ENCODE data around the gene SLC13A5. TPM values are rescaled to one million over a fixed set of nuclear protein-coding genes. Genes with fewer than 3 reads are reported as not detected.

The SLC13A5 gene
- total and polyA plus RNA-seq, 4 experiments from 2014 or later: not detected

DNA sequence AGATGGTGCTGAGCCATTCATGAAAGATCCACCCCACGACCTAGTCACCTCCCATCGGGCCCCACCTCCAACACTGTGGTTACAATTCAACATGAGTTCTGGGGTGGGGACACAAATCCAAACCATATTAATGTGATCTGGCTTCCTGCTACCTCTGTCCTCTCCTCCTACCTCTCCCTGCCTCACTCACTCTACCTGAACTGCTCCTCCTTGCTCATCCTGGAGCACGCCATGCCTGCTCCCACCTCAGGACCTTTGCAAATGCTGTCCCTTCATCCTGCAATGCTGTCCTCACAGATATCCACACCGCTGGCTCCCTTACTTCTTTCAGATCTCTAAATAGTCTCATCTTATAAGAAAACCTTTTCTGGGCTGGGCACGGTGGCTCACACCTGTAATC is 10.8 kb upstream of the SLC13A5 start:
- Mint-ChIP-seq H3K4me1 (no peaks in the 10 kb centered on the region), H3K27me3 (peaks cover 39 to 42% of the 10 kb centered on the region in 2 donors), H3K9me3 (peaks cover 0 to 2% (median 0%) of the 10 kb centered on the region in 8 donors), H3K27ac (peak overlapping the region in 1 of 7 donors; percentile 59), H3K4me3 (no peak overlapping the region), H3K36me3 (no peaks in the 10 kb centered on the region)
- Histone ChIP-seq H3K9me3 (ENCODE audit: control insufficient read depth in 1 of 2, low read length in 2 of 2) (no peaks in the 10 kb centered on the region), H3K36me3 (ENCODE audit: insufficient read depth, low read length) (no peaks in the 10 kb centered on the region), H3K27ac (ENCODE audit: low read depth, low read length) (no peak overlapping the region), H3K27me3 (ENCODE audit: insufficient read depth, low read length) (peaks cover 5% of the 10 kb centered on the region), H3K4me1 (ENCODE audit: insufficient read depth, low read length) (no peaks in the 10 kb centered on the region), H3K4me3 (ENCODE audit: low read length in 2 of 2) (no peak overlapping the region)
- no peak for DNase-seq
- ChIA-PET CTCF (ENCODE audit: partially characterized antibody) (no interaction called here), POLR2A (ENCODE audit: partially characterized antibody) (interaction anchor here (0.7 kb wide), 1 partner anchor 34 kb away, joined by 3 read pairs; no protein-coding TSS in a partner anchor)
- intact Hi-C loops (cut with micrococcal nuclease): no loop called here

DNA sequence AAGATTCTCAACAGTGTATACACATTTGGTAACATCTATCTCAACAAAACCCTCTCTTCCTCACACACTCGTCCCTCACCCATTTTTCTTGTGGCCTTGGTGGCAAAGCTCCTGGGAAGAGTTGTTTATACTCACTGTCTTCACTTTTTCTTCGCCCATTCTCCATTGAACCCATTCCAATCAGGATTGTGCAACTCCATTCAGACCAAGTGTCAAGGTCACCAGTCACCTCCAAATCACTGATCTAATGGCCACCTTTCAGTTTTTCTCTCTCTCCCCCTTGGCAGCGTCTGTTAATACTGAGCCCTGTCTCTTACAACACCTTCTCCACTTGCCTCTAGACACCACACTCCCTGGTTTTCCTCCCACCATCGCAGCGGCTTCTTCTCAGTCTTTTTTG is 8.6 kb upstream of the SLC13A5 start:
- H3K27me3 ChIP-seq (ENCODE audit: insufficient read depth, low read length): peaks cover 5% of the 10 kb centered on the region
- no peak overlapping the region for H3K4me3 ChIP-seq (ENCODE audit: low read length in 2 of 2)
- Mint-ChIP-seq H3K4me3 (no peak overlapping the region), H3K27ac (no peak overlapping the region), H3K9me3 (peaks cover 0 to 6% (median 3%) of the 10 kb centered on the region in 8 donors), H3K4me1 (no peaks in the 10 kb centered on the region), H3K36me3 (no peaks in the 10 kb centered on the region), H3K27me3 (peaks cover 41 to 45% of the 10 kb centered on the region in 2 donors)
- intact Hi-C loops (cut with micrococcal nuclease): no loop called here
- H3K27ac ChIP-seq (ENCODE audit: low read depth, low read length): no peak overlapping the region
- H3K9me3 ChIP-seq (ENCODE audit: control insufficient read depth in 1 of 2, low read length in 2 of 2): no peaks in the 10 kb centered on the region
- POLR2A ChIA-PET (ENCODE audit: partially characterized antibody): no interaction called here
- no peaks in the 10 kb centered on the region for H3K36me3 ChIP-seq (ENCODE audit: insufficient read depth, low read length)
- no peaks in the 10 kb centered on the region for H3K4me1 ChIP-seq (ENCODE audit: insufficient read depth, low read length)
- CTCF ChIA-PET (ENCODE audit: partially characterized antibody): no interaction called here
- DNase-seq: no peak

DNA sequence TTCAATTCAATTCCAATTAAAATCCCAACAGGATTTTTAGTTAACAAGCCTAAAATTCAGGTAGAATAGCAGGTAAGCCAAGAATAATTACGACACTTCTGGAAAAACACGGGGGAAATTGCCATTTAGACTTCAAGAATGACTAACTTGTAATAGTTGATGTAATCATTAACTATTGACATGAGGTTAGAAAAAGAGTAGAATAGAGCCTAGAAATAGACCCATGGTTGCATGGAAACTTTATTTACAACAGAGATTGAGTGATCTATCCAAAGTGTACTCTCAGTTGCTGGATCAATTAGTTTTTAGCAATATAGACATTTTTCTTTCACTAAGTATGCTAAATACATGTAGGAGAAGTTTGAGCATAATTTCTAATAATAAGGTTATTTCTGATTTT is 3.6 kb upstream of the SLC13A5 start:
- Mint-ChIP-seq H3K27me3 (peaks cover 50 to 51% of the 10 kb centered on the region in 2 donors), H3K36me3 (peaks cover 0 to 3% of the 10 kb centered on the region in 2 donors), H3K4me3 (no peak overlapping the region), H3K9me3 (peaks cover 0 to 14% (median 4%) of the 10 kb centered on the region in 8 donors), H3K4me1 (peaks cover 10 to 20% (median 15%) of the 10 kb centered on the region in 4 donors), H3K27ac (no peak overlapping the region)
- H3K27me3 ChIP-seq (ENCODE audit: insufficient read depth, low read length): peaks cover 9% of the 10 kb centered on the region
- no peaks in the 10 kb centered on the region for H3K36me3 ChIP-seq (ENCODE audit: insufficient read depth, low read length)
- no peak for DNase-seq
- intact Hi-C loops (cut with micrococcal nuclease): no loop called here
- H3K4me1 ChIP-seq (ENCODE audit: insufficient read depth, low read length): peaks cover 8% of the 10 kb centered on the region
- no peaks in the 10 kb centered on the region for H3K9me3 ChIP-seq (ENCODE audit: control insufficient read depth in 1 of 2, low read length in 2 of 2)
- no peak overlapping the region for H3K27ac ChIP-seq (ENCODE audit: low read depth, low read length)
- ChIA-PET CTCF (ENCODE audit: partially characterized antibody) (no interaction called here), POLR2A (ENCODE audit: partially characterized antibody) (no interaction called here)
- no peak overlapping the region for H3K4me3 ChIP-seq (ENCODE audit: low read length in 2 of 2)

DNA sequence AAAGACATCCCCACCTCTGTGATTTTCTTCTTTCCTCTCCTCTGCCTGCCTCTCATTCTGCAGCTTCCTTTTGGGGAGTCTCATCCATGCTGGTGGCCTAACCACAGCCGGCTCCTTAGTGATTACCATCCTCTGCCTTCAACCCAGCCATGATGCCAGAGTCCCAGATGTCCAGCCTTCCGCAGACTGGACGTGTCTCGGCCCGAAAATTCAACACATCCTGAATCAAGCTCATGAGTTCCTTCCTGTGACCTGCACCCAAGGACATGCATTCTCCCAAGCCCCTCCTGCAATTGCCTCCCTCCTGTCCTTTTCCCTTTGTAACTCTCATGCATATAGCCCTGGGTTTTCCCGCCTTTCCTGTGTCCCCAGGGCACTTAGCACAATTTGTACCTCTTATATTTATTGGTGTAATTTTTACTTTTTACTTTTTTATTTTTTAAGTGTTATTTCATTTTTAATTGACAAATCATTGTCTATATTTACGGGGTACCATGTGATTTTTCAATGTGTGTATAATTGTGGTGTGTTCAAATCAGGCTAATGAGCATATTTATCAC is 1.2 kb upstream of the SLC13A5 start:
- H3K27ac Mint-ChIP-seq: no peak overlapping the region
- no peak overlapping the region for H3K4me3 ChIP-seq (ENCODE audit: low read length in 2 of 2)
- no peaks in the 10 kb centered on the region for H3K36me3 ChIP-seq (ENCODE audit: insufficient read depth, low read length)
- intact Hi-C loops (cut with micrococcal nuclease): no loop called here
- H3K9me3 Mint-ChIP-seq: peaks cover 0 to 14% (median 4%) of the 10 kb centered on the region in 8 donors
- POLR2A ChIA-PET (ENCODE audit: partially characterized antibody): interaction anchor here (0.7 kb wide), 1 partner anchor 40 kb away, joined by 3 read pairs; no protein-coding TSS in a partner anchor
- peaks cover 8% of the 10 kb centered on the region for H3K4me1 ChIP-seq (ENCODE audit: insufficient read depth, low read length)
- peaks cover 10 to 20% (median 15%) of the 10 kb centered on the region in 4 donors for H3K4me1 Mint-ChIP-seq
- CTCF ChIA-PET (ENCODE audit: partially characterized antibody): no interaction called here
- peaks cover 43 to 55% of the 10 kb centered on the region in 2 donors for H3K27me3 Mint-ChIP-seq
- H3K4me3 Mint-ChIP-seq: peak overlapping the region in 5 of 8 donors; percentile 21 to 72 (median 42)
- peaks cover 8% of the 10 kb centered on the region for H3K27me3 ChIP-seq (ENCODE audit: insufficient read depth, low read length)
- H3K27ac ChIP-seq (ENCODE audit: low read depth, low read length): no peak overlapping the region
- no peak for DNase-seq
- no peaks in the 10 kb centered on the region for H3K9me3 ChIP-seq (ENCODE audit: control insufficient read depth in 1 of 2, low read length in 2 of 2)
- peaks cover 0 to 3% of the 10 kb centered on the region in 2 donors for H3K36me3 Mint-ChIP-seq

DNA sequence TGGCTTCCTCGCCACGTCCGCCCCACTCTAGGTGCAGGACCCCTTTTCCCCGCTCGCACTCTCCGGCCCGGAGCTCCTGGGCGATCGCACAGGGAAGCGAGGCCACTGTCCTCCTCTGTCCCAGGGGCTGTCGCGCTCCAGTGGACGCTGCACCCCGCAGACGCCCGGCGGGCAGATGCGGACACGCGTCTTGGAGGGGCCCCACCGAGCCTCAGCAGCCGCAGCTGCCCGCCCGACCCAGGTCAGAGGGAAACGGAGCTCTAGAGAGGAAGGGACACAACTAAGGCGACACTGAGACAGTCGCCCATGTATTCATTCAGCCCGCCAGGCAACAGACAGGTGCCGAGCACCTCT is 726 bp upstream of the SLC13A5 start:
- Histone ChIP-seq H3K4me1 (ENCODE audit: insufficient read depth, low read length) (peaks cover 8% of the 10 kb centered on the region), H3K27ac (ENCODE audit: low read depth, low read length) (no peak overlapping the region), H3K9me3 (ENCODE audit: control insufficient read depth in 1 of 2, low read length in 2 of 2) (no peaks in the 10 kb centered on the region), H3K36me3 (ENCODE audit: insufficient read depth, low read length) (no peaks in the 10 kb centered on the region), H3K4me3 (ENCODE audit: low read length in 2 of 2) (no peak overlapping the region), H3K27me3 (ENCODE audit: insufficient read depth, low read length) (peaks cover 4% of the 10 kb centered on the region)
- no peak overlapping the region for H3K27ac Mint-ChIP-seq
- ChIA-PET POLR2A (ENCODE audit: partially characterized antibody) (no interaction called here), CTCF (ENCODE audit: partially characterized antibody) (no interaction called here)
- intact Hi-C loops (cut with micrococcal nuclease): no loop called here
- H3K4me3 Mint-ChIP-seq: peak overlapping the region in 6 of 8 donors; percentile 21 to 70 (median 42)
- peaks cover 43 to 53% of the 10 kb centered on the region in 2 donors for H3K27me3 Mint-ChIP-seq
- peaks cover 0 to 14% (median 4%) of the 10 kb centered on the region in 8 donors for H3K9me3 Mint-ChIP-seq
- H3K4me1 Mint-ChIP-seq: peaks cover 10 to 20% (median 15%) of the 10 kb centered on the region in 4 donors
- H3K36me3 Mint-ChIP-seq: peaks cover 0 to 3% of the 10 kb centered on the region in 2 donors
- DNase-seq: no peak

DNA sequence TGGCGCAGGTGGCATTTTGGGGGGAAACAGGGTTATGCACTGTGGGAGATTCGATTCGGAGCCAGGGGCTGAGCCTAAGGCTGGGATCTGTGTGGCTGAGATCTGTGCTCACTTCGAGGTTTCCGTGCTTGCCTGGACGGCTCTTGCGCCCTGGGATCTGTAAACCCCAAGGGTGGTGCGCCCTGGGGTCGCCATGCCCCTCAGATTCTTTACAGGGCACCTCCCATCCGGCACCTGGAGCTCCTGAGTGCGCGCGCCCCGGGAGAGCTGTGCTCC is 377 bp downstream of the SLC13A5 start:
- H3K4me3 Mint-ChIP-seq: peak overlapping the region in 7 of 8 donors; percentile 17 to 73 (median 61)
- Histone ChIP-seq H3K9me3 (ENCODE audit: control insufficient read depth in 1 of 2, low read length in 2 of 2) (no peaks in the 10 kb centered on the region), H3K4me1 (ENCODE audit: insufficient read depth, low read length) (peaks cover 8% of the 10 kb centered on the region), H3K4me3 (ENCODE audit: low read length in 2 of 2) (no peak overlapping the region), H3K36me3 (ENCODE audit: insufficient read depth, low read length) (no peaks in the 10 kb centered on the region), H3K27ac (ENCODE audit: low read depth, low read length) (no peak overlapping the region), H3K27me3 (ENCODE audit: insufficient read depth, low read length) (peaks cover 4% of the 10 kb centered on the region)
- POLR2A ChIA-PET (ENCODE audit: partially characterized antibody): no interaction called here
- peaks cover 0 to 3% of the 10 kb centered on the region in 2 donors for H3K36me3 Mint-ChIP-seq
- peaks cover 10 to 20% (median 15%) of the 10 kb centered on the region in 4 donors for H3K4me1 Mint-ChIP-seq
- CTCF ChIA-PET (ENCODE audit: partially characterized antibody): no interaction called here
- no peak for DNase-seq
- intact Hi-C loops (cut with micrococcal nuclease): no loop called here
- peaks cover 47 to 57% of the 10 kb centered on the region in 2 donors for H3K27me3 Mint-ChIP-seq
- no peak overlapping the region for H3K27ac Mint-ChIP-seq
- H3K9me3 Mint-ChIP-seq: peaks cover 0 to 14% (median 4%) of the 10 kb centered on the region in 8 donors

DNA sequence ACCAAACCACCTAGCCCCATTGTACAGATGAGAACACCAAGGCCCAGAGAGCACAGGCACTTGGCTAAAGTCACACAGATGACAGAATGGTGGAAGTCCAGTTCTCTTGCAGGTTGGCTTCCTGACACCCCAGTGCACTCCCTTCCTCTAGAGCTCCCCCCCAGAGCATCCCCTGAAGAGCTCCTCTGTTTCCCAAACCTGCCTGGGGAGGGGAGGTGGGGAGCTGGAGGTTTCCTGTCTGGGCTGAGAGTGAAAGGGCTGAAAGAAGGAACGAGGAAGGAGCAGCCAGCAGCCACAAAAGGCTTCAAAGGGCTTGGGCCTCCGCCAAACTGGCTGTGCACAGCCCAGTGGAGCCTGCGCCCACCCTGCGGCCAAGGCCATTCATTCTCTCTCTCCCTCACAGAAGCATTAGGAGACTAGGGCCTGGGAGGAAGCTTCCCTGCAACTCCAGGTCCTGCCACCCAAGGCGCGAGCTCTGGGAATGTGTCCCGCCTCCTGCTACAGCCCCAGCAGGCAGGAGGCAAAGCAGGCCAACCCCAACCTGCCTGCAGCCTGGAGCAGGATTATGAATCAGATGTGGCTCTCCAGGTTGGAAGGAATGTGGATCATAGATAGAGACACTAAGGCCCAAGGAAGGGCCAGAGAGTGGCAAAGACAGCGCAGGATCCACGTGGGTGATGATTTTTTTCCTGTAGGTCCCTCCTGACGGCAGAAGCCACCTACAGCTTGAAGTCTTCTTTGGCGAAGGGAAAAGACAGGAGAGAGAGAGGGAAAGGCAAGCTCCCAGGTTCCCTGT is 913 bp downstream of the SLC13A5 start:
- H3K36me3 Mint-ChIP-seq: peaks cover 0 to 3% of the 10 kb centered on the region in 2 donors
- peaks cover 49 to 56% of the 10 kb centered on the region in 2 donors for H3K27me3 Mint-ChIP-seq
- Histone ChIP-seq H3K36me3 (ENCODE audit: insufficient read depth, low read length) (no peaks in the 10 kb centered on the region), H3K4me1 (ENCODE audit: insufficient read depth, low read length) (peaks cover 8% of the 10 kb centered on the region), H3K27ac (ENCODE audit: low read depth, low read length) (no peak overlapping the region), H3K27me3 (ENCODE audit: insufficient read depth, low read length) (peaks cover 4% of the 10 kb centered on the region), H3K9me3 (ENCODE audit: control insufficient read depth in 1 of 2, low read length in 2 of 2) (no peaks in the 10 kb centered on the region), H3K4me3 (ENCODE audit: low read length in 2 of 2) (no peak overlapping the region)
- DNase-seq: no peak
- peaks cover 10 to 20% (median 15%) of the 10 kb centered on the region in 4 donors for H3K4me1 Mint-ChIP-seq
- no peak overlapping the region for H3K27ac Mint-ChIP-seq
- peaks cover 0 to 13% (median 4%) of the 10 kb centered on the region in 8 donors for H3K9me3 Mint-ChIP-seq
- intact Hi-C loops (cut with micrococcal nuclease): no loop called here
- ChIA-PET POLR2A (ENCODE audit: partially characterized antibody) (no interaction called here), CTCF (ENCODE audit: partially characterized antibody) (no interaction called here)
- peak overlapping the region in 4 of 8 donors; percentile 59 to 68 (median 62) for H3K4me3 Mint-ChIP-seq

Measured in CD4-positive, alpha-beta memory T cell (primary cell).